ENCODE measurements around the gene WIPF3. TPM values are rescaled to one million over a fixed set of nuclear protein-coding genes. Genes with fewer than 3 reads are reported as not detected.
"Not testable (repeated sequence)": the region's sequence is repeated elsewhere in the genome, so short reads cannot be mapped to it uniquely, and the experiment has no call there.

The WIPF3 gene
- total and polyA plus RNA-seq, 2 donors (not counting 1 experiment from before 2014, with no cell fraction given), result not detected

DNA sequence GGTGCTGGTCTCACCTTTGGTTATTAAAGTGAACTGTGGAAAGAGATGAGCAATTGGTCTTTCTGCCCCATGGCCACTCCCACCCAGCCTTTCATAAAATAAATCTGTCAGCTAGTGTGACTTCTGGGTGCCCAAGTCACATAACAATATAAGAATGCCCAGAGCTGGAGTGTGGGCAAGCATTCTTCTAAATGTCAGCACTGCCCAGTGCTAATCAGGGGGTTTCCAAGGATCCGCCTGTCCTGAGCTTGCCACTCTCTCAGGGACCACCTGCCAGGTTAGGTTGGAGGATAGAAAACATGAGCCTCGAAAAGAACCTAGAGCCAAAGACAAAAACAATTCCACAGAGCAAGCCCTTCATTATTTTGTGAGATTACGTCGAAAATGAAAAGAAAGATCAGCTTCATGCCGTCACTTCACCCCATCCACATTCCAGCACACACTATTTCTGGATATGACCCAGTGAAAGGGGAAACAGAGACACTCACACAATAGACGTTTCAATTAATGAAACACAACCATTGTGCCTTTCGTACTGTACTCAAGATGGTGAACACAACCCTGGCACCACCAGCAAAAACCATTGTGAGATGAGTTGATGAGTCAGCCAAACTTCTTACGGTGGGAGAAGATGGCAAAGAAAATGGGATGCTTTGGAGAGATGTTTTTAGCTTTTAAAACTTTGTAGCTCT is 152.5 kb downstream of the WIPF3 start:
- peaks cover 32% of the 10 kb centered on the region for H3K4me1 Mint-ChIP-seq
- peaks cover 14 to 20% of the 10 kb centered on the region in 2 donors for H3K4me1 ChIP-seq (ENCODE audit: control insufficient read depth in 2 of 2, insufficient read depth in 2 of 2, low read length in 2 of 2)
- DNase-seq, result no peak
- H2AFZ ChIP-seq (ENCODE audit: insufficient read depth, low read depth, low read length, poor library complexity, severe bottlenecking), result no peak overlapping the region
- no peaks in the 10 kb centered on the region for H3K79me2 ChIP-seq (ENCODE audit: control insufficient read depth, insufficient read depth, low read length)
- no peaks in the 10 kb centered on the region for H3K27me3 Mint-ChIP-seq
- intact Hi-C loops (cut with micrococcal nuclease), result no loop called here
- peaks cover 5% of the 10 kb centered on the region for H4K20me1 ChIP-seq (ENCODE audit: control insufficient read depth, insufficient read depth, low read length, poor library complexity, severe bottlenecking)
- no peak overlapping the region for H3K4me3 Mint-ChIP-seq
- TF ChIP-seq, protein P1, sequence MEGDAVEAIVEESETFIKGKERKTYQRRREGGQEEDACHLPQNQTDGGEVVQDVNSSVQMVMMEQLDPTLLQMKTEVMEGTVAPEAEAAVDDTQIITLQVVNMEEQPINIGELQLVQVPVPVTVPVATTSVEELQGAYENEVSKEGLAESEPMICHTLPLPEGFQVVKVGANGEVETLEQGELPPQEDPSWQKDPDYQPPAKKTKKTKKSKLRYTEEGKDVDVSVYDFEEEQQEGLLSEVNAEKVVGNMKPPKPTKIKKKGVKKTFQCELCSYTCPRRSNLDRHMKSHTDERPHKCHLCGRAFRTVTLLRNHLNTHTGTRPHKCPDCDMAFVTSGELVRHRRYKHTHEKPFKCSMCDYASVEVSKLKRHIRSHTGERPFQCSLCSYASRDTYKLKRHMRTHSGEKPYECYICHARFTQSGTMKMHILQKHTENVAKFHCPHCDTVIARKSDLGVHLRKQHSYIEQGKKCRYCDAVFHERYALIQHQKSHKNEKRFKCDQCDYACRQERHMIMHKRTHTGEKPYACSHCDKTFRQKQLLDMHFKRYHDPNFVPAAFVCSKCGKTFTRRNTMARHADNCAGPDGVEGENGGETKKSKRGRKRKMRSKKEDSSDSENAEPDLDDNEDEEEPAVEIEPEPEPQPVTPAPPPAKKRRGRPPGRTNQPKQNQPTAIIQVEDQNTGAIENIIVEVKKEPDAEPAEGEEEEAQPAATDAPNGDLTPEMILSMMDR (IDR thresholded peaks at IDR 0.05), result no peak
- TF ChIP-seq EZH2 (IDR thresholded peaks at IDR 0.05; ENCODE audit: borderline replicate concordance, insufficient read depth, low read depth, low read length, poor library complexity, severe bottlenecking), result no peak
- POLR2A ChIA-PET, result no interaction called here
- CTCF ChIA-PET, result interaction anchor here (1.1 to 5.4 kb wide), 3 partner anchors 37 to 115 kb away, joined by 4 to 48 read pairs (median 19); no protein-coding TSS in a partner anchor
- 100% methylated on average over 1 of the region's 8 CpGs for WGBS (ENCODE audit: insufficient coverage)
- peaks cover 0 to 5% of the 10 kb centered on the region in 2 experiments for H3K36me3 ChIP-seq (replicated peaks in 1 of 2; ENCODE audit: control extremely low read depth in 1 of 2, control insufficient read depth in 1 of 2, extremely low read depth in 1 of 2, insufficient read depth in 2 of 2, low read length in 1 of 2)
- H3K27me3 ChIP-seq (replicated peaks in 1 of 4; ENCODE audit: control extremely low read depth in 1 of 4, control insufficient read depth in 3 of 4, insufficient read depth in 4 of 4, low read length in 3 of 4), result no peaks in the 10 kb centered on the region
- H3K9ac ChIP-seq (ENCODE audit: low read length), result no peak overlapping the region
- no peak overlapping the region for H3K27ac ChIP-seq (ENCODE audit: low read length in 2 of 2)
- H3K9me3 Mint-ChIP-seq (ENCODE audit: insufficient read depth), result no peaks in the 10 kb centered on the region
- H3K9me3 ChIP-seq (ENCODE audit: control extremely low read depth in 1 of 3, control insufficient read depth in 2 of 3, insufficient read depth in 1 of 3, low read length in 2 of 3), result no peaks in the 10 kb centered on the region
- H3K27ac Mint-ChIP-seq, result no peak overlapping the region
- H3K4me3 ChIP-seq (ENCODE audit: control extremely low read depth in 1 of 5, extremely low read depth in 1 of 5, insufficient read depth in 1 of 5, low read depth in 2 of 5, low read length in 4 of 5), result no peak overlapping the region
- no peak for ATAC-seq (ENCODE audit: low read depth)
- no peak overlapping the region for H3K4me2 ChIP-seq (replicated peaks; ENCODE audit: low read depth, low read length, poor library complexity, severe bottlenecking)

DNA sequence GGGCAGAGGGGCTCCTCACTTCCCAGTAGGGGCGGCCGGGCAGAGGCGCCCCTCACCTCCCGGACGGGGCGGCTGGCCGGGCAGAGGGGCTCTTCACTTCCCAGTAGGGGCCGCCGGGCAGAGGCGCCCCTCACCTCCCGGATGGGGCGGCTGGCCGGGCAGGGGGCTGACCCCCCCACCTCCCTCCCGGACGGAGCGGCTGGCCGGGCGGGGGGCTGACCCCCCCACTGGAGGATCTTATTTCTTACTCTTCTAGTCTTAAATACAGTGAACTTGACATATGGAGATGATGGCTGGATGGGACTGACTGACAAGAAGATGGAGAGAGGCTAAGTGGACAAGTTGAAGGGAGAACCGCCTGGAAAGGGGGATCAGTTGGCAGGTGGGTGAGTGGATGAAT is 155.3 kb downstream of the WIPF3 start:
- H3K27ac Mint-ChIP-seq; H3K4me3 ChIP-seq (ENCODE audit: control extremely low read depth in 1 of 5, extremely low read depth in 1 of 5, insufficient read depth in 1 of 5, low read depth in 2 of 5, low read length in 4 of 5); H2AFZ ChIP-seq (ENCODE audit: insufficient read depth, low read depth, low read length, poor library complexity, severe bottlenecking); H3K9ac ChIP-seq (ENCODE audit: low read length); intact Hi-C loops (cut with micrococcal nuclease); H3K27ac ChIP-seq (ENCODE audit: low read length in 2 of 2); H3K4me2 ChIP-seq (replicated peaks; ENCODE audit: low read depth, low read length, poor library complexity, severe bottlenecking); H3K27me3 Mint-ChIP-seq; POLR2A ChIA-PET; H4K20me1 ChIP-seq (ENCODE audit: control insufficient read depth, insufficient read depth, low read length, poor library complexity, severe bottlenecking); DNase-seq; H3K79me2 ChIP-seq (ENCODE audit: control insufficient read depth, insufficient read depth, low read length); H3K4me3 Mint-ChIP-seq; CTCF ChIA-PET; H3K36me3 ChIP-seq (replicated peaks in 1 of 2; ENCODE audit: control extremely low read depth in 1 of 2, control insufficient read depth in 1 of 2, extremely low read depth in 1 of 2, insufficient read depth in 2 of 2, low read length in 1 of 2); H3K9me3 ChIP-seq (ENCODE audit: control extremely low read depth in 1 of 3, control insufficient read depth in 2 of 3, insufficient read depth in 1 of 3, low read length in 2 of 3); H3K9me3 Mint-ChIP-seq (ENCODE audit: insufficient read depth); ATAC-seq (ENCODE audit: low read depth); H3K27me3 ChIP-seq (replicated peaks in 1 of 4; ENCODE audit: control extremely low read depth in 1 of 4, control insufficient read depth in 3 of 4, insufficient read depth in 4 of 4, low read length in 3 of 4): not testable (repeated sequence)
- 100% methylated on average over 1 of the region's 19 CpGs for WGBS (ENCODE audit: insufficient coverage)
- H3K4me1 Mint-ChIP-seq, result peaks cover 18% of the 10 kb centered on the region
- H3K4me1 ChIP-seq (ENCODE audit: control insufficient read depth in 2 of 2, insufficient read depth in 2 of 2, low read length in 2 of 2), result peaks cover 4 to 11% of the 10 kb centered on the region in 2 donors
